ENCODE data around the gene TUBA8.

DNA sequence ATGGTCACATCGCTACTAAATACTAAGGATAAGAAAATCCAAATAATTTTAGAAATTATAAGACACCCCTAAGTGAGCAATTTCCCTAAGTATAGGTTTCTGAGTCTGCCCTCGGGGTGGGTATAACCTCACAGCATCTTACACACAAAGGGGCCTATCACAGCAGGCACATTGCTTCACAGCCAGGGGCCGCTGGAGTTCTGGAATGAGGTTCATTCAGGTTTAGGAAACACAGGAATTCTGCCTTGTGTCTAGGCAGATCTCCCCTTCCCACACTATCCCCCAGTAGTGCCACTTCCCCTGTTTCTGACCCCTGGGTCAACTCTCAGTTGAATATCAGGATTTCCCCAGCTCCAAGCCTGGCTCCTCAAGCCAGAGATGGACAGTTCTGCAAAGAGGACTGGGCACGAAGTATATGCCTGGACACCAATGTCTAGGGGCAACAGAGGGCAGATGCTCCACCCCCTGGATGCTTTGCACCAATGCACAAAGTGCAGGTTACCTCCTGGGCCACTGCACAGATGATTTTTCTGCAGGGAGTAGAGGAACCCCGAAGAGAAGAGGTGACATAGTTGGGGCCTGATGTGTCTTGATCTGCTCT is 11.4 kb downstream of the TUBA8 start:
- TF ChIP-seq, protein P1, sequence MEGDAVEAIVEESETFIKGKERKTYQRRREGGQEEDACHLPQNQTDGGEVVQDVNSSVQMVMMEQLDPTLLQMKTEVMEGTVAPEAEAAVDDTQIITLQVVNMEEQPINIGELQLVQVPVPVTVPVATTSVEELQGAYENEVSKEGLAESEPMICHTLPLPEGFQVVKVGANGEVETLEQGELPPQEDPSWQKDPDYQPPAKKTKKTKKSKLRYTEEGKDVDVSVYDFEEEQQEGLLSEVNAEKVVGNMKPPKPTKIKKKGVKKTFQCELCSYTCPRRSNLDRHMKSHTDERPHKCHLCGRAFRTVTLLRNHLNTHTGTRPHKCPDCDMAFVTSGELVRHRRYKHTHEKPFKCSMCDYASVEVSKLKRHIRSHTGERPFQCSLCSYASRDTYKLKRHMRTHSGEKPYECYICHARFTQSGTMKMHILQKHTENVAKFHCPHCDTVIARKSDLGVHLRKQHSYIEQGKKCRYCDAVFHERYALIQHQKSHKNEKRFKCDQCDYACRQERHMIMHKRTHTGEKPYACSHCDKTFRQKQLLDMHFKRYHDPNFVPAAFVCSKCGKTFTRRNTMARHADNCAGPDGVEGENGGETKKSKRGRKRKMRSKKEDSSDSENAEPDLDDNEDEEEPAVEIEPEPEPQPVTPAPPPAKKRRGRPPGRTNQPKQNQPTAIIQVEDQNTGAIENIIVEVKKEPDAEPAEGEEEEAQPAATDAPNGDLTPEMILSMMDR (IDR thresholded peaks at IDR 0.05) = no peak
- TF ChIP-seq NR1H2 (CRISPR knock-in tag; IDR thresholded peaks at IDR 0.05) (no peak), ESRRA (CRISPR knock-in tag; IDR thresholded peaks at IDR 0.05; ENCODE audit: borderline replicate concordance) (no peak)
- TF ChIP-seq, protein P2, sequence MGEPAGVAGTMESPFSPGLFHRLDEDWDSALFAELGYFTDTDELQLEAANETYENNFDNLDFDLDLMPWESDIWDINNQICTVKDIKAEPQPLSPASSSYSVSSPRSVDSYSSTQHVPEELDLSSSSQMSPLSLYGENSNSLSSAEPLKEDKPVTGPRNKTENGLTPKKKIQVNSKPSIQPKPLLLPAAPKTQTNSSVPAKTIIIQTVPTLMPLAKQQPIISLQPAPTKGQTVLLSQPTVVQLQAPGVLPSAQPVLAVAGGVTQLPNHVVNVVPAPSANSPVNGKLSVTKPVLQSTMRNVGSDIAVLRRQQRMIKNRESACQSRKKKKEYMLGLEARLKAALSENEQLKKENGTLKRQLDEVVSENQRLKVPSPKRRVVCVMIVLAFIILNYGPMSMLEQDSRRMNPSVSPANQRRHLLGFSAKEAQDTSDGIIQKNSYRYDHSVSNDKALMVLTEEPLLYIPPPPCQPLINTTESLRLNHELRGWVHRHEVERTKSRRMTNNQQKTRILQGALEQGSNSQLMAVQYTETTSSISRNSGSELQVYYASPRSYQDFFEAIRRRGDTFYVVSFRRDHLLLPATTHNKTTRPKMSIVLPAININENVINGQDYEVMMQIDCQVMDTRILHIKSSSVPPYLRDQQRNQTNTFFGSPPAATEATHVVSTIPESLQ (CRISPR knock-in tag; IDR thresholded peaks at IDR 0.05) = no peak
